Right lobe of liver (tissue), 4 donors: ENCODE measurements around the gene RIMBP2.

Experiments
- POLR2A ChIP-seq: fragments of 450-650 bp; IDR thresholded peaks from one replicate; pipeline ENCODE4 v1.6.1; 2017; ENCODE audit warnings: antibody characterized with exemption, mild to moderate bottlenecking
- TF ChIP-seq, protein P1 (sequence below), 4 donors: fragments of 200-600 bp in 3 of 4; fragments of 450-650 bp in 1 of 4; IDR thresholded peaks; one replicate each; pipeline versions ENCODE4 v1.5.1 to v1.8.0; 2016 to 2022; ENCODE audit warnings: antibody characterized with exemption in 4 of 4, mild to moderate bottlenecking in 2 of 4
- donor health status: DM: no; HTN: no; CAD: no.
- donor health status: DM: no; HTN: no; CAD: no.
- donor health status: DM: no; HTN: yes; CAD: no.

DNA sequence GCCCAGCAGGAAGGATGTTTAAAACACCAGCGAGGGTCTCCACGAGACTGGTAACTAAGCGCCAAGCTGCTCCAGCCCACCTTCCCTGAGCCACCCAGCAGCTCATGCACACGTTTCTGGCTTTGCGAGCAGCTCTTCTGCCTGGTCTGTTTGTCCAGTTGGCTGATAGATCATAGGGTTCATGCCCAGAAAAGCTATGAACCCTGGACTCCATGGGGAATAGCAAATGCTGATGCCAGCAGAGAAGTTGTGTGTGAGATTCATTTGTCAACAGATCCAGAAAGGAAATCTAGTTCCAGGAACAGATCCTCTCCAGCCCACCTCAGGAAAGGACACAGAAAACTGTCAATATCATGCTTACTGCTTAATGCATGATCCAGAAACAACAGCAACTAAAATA is 28.2 kb upstream of the RIMBP2 start:
- no peak for TF ChIP-seq POLR2A
- TF ChIP-seq, protein P1, sequence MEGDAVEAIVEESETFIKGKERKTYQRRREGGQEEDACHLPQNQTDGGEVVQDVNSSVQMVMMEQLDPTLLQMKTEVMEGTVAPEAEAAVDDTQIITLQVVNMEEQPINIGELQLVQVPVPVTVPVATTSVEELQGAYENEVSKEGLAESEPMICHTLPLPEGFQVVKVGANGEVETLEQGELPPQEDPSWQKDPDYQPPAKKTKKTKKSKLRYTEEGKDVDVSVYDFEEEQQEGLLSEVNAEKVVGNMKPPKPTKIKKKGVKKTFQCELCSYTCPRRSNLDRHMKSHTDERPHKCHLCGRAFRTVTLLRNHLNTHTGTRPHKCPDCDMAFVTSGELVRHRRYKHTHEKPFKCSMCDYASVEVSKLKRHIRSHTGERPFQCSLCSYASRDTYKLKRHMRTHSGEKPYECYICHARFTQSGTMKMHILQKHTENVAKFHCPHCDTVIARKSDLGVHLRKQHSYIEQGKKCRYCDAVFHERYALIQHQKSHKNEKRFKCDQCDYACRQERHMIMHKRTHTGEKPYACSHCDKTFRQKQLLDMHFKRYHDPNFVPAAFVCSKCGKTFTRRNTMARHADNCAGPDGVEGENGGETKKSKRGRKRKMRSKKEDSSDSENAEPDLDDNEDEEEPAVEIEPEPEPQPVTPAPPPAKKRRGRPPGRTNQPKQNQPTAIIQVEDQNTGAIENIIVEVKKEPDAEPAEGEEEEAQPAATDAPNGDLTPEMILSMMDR (IDR thresholded peaks at IDR 0.05) = no peak
